HepG2 (cell line): ENCODE measurements around the gene TAF6L. TPM values are rescaled to one million over a fixed set of nuclear protein-coding genes. Genes with fewer than 3 reads are reported as not detected.

Experiments
- CREBL2 ChIP-seq: sonication (generic); formaldehyde crosslinking; IDR thresholded peaks from 2 replicates; pipeline ENCODE4 v1.8.1; 2023; ENCODE audit warnings: missing genetic modification reagents, mild to moderate bottlenecking, borderline replicate concordance
- DDIT3 ChIP-seq: sonication (generic); formaldehyde crosslinking; IDR thresholded peaks from 2 replicates; pipeline ENCODE4 v1.4.0; 2020; ENCODE audit warnings: mild to moderate bottlenecking, missing genetic modification reagents
- ELF1 ChIP-seq: sonication (generic); formaldehyde crosslinking; IDR thresholded peaks from 2 replicates; pipeline ENCODE4 v1.4.0; 2020; ENCODE audit warnings: missing genetic modification reagents
- JUND ChIP-seq: sonication (generic); formaldehyde crosslinking; IDR thresholded peaks from 2 replicates; pipeline ENCODE4 v1.8.0; 2022; ENCODE audit warnings: mild to moderate bottlenecking, missing genetic modification reagents
- KLF13 ChIP-seq: sonication (generic); formaldehyde crosslinking; IDR thresholded peaks from 2 replicates; pipeline ENCODE4 v1.4.0; 2020; ENCODE audit warnings: mild to moderate bottlenecking, missing genetic modification reagents
- PRDM15 ChIP-seq: sonication (generic); formaldehyde crosslinking; IDR thresholded peaks from 2 replicates; pipeline ENCODE4 v1.4.0; 2020; ENCODE audit warnings: missing genetic modification reagents
- RELA ChIP-seq: sonication (generic); formaldehyde crosslinking; IDR thresholded peaks from 2 replicates; pipeline ENCODE4 v1.4.0; 2020; ENCODE audit warnings: missing genetic modification reagents
- REPIN1 ChIP-seq: sonication (generic); formaldehyde crosslinking; IDR thresholded peaks from 2 replicates; pipeline ENCODE4 v1.8.0; 2022; ENCODE audit warnings: missing genetic modification reagents, low read depth, mild to moderate bottlenecking, borderline replicate concordance
- SAFB2 ChIP-seq: sonication (generic); formaldehyde crosslinking; IDR thresholded peaks from 2 replicates; pipeline ENCODE4 v1.5.1; 2020; ENCODE audit warnings: missing genetic modification reagents, low read depth, mild to moderate bottlenecking, borderline replicate concordance
- SAP130 ChIP-seq: IDR thresholded peaks from 2 replicates; pipeline ENCODE4 v1.6.1; 2016; ENCODE audit warnings: low read depth
- TIGD3 ChIP-seq: sonication (generic); formaldehyde crosslinking; IDR thresholded peaks from 2 replicates; pipeline ENCODE4 v1.5.1; 2020; ENCODE audit warnings: mild to moderate bottlenecking, missing genetic modification reagents, borderline replicate concordance
- ZBTB10 ChIP-seq: sonication (generic); formaldehyde crosslinking; IDR thresholded peaks from 2 replicates; pipeline ENCODE4 v1.4.0; 2020; ENCODE audit warnings: missing genetic modification reagents, borderline replicate concordance
- ZBTB38 ChIP-seq: sonication (generic); formaldehyde crosslinking; IDR thresholded peaks from 2 replicates; pipeline ENCODE4 v1.5.1; 2020; ENCODE audit warnings: mild to moderate bottlenecking, missing genetic modification reagents
- ZC3H4 ChIP-seq: sonication (generic); formaldehyde crosslinking; IDR thresholded peaks from 2 replicates; pipeline ENCODE4 v1.4.0; 2020; ENCODE audit warnings: missing genetic modification reagents, borderline replicate concordance
- ZNF281 ChIP-seq: sonication (generic); formaldehyde crosslinking; IDR thresholded peaks from 2 replicates; pipeline ENCODE4 v1.4.0; 2020; ENCODE audit warnings: missing genetic modification reagents, borderline replicate concordance
- ZNF33B ChIP-seq: sonication (generic); formaldehyde crosslinking; IDR thresholded peaks from 2 replicates; pipeline ENCODE4 v1.5.1; 2020; ENCODE audit warnings: mild to moderate bottlenecking, missing genetic modification reagents
- polyA plus RNA-seq, 8 experiments: library from polyadenylated mRNA; depleted of rRNA in 3 of 8; stranded (reverse) in 7 of 8; unstranded in 1 of 8; fragments of >200 nt; fragmentation: Illumina TruSeq in 4 of 8; extraction: Trizol in 4 of 8; gene quantifications; 2 replicates each; pipeline versions ENCODE4 v1.2.1 to v1.2.3, GENCODE V29; 2011 to 2016; ENCODE audit warnings: low read depth in 4 of 8, missing spikeins in 1 of 8, mixed read lengths in 1 of 8; ENCODE audit not compliant: insufficient read depth in 1 of 8
- total RNA-seq, 5 experiments: library from RNA; depleted of rRNA; stranded (reverse); fragments of >200 nt; fragmentation: Illumina TruSeq; extraction: Trizol; gene quantifications; 2 replicates each; pipeline ENCODE4 v1.2.3, GENCODE V29; 2016; ENCODE audit warnings: low read depth in 1 of 5

Gene TAF6L
- total and polyA plus RNA-seq, 2 of the 13 experiments (the other 11 are each of a cell fraction or from before 2014, with no cell fraction given) = 12.6 to 19.4 TPM

GRCh38 chr11:62805076-62805892, 34.1 kb downstream of the TAF6L start, which contains the start of gene NXF1 (continued):
- no peak for TF ChIP-seq RELA
- 0 out of 2 replicates have a peak, but pooled peaks have one; percentile 28 for TF ChIP-seq ZNF281 (CRISPR knock-in tag)
- TF ChIP-seq SAFB2 (CRISPR knock-in tag) = peak; percentile 94
- TF ChIP-seq ELF1 (CRISPR knock-in tag) = peak; percentile 51
- TF ChIP-seq TIGD3 (CRISPR knock-in tag) = peak; percentile 66; the same call in 1 of the 2 replicates
- TF ChIP-seq REPIN1 (CRISPR knock-in tag) = peak; percentile 82; the same call in 1 of the 2 replicates
- no peak; the same call in 1 of the 2 replicates for TF ChIP-seq CREBL2 (CRISPR knock-in tag)
- no peak for TF ChIP-seq ZC3H4 (CRISPR knock-in tag)
- peak; percentile 58; the same call in 1 of the 2 replicates for TF ChIP-seq PRDM15 (CRISPR knock-in tag)
- no peak for TF ChIP-seq JUND (CRISPR knock-in tag)
- TF ChIP-seq ZBTB10 (CRISPR knock-in tag) = 0 out of 2 replicates have a peak, but pooled peaks have one; percentile 28
- 0 out of 2 replicates have a peak, but pooled peaks have one; percentile 49 for TF ChIP-seq KLF13 (CRISPR knock-in tag)
- TF ChIP-seq ZBTB38 = peak; percentile 88
- TF ChIP-seq DDIT3 (CRISPR knock-in tag) = 0 out of 2 replicates have a peak, but pooled peaks have one; percentile 49
- TF ChIP-seq SAP130 (CRISPR knock-in tag) = peak; percentile 94
- 0 out of 2 replicates have a peak, but pooled peaks have one; percentile 59 for TF ChIP-seq ZNF33B
